Gastroesophageal sphincter (tissue), 4 donors: Measurements from ENCODE around the gene DNM3. TPM values are rescaled to one million over a fixed set of nuclear protein-coding genes. Genes with fewer than 3 reads are reported as not detected.
A peak's percentile ranks its signal among the peaks of the same experiment; 100 is the strongest.

Experiments
- ATAC-seq: fragments of 150-250 bp; one replicate; pipeline ENCODE4 v1.9.1; 2016; ENCODE audit warnings: mild to moderate bottlenecking, moderate library complexity
- H3K27ac ChIP-seq, 4 donors: fragments of 200-600 bp; sonication (generic) in 3 of 4; 1 replicate in 3 of 4; 2 replicates in 1 of 4; pipeline ENCODE4 v1.5.1; 2016 to 2019
- H3K27me3 ChIP-seq: fragments of 200-600 bp; sonication (generic); one replicate; pipeline ENCODE4 v1.5.1; 2019
- H3K36me3 ChIP-seq, 2 donors: fragments of 200-600 bp; sonication (generic); one replicate each; pipeline ENCODE4 v1.5.1; 2019; ENCODE audit warnings: control low read depth in 1 of 2
- H3K4me1 ChIP-seq, 3 donors: fragments of 200-600 bp; sonication (generic); 1 replicate in 2 of 3; 2 replicates in 1 of 3; pipeline ENCODE4 v1.5.1; 2016 to 2019; ENCODE audit warnings: control low read depth in 2 of 3
- H3K4me3 ChIP-seq, 2 donors: fragments of 200-600 bp; sonication (generic); one replicate each; pipeline ENCODE4 v1.5.1; 2019; ENCODE audit warnings: mild to moderate bottlenecking in 1 of 2, moderate library complexity in 1 of 2
- H3K9me3 ChIP-seq, 3 donors: fragments of 200-600 bp; sonication (generic); one replicate each; pipeline ENCODE4 v1.5.1; 2017 to 2019; ENCODE audit warnings: control low read depth in 2 of 3
- CTCF ChIP-seq, 4 experiments: fragments of 200-600 bp in 2 of 4; fragments of 450-650 bp in 2 of 4; sonication (generic) in 1 of 4; IDR thresholded peaks; one replicate each; pipeline ENCODE4 v1.5.1; 2017 to 2019; ENCODE audit warnings: antibody characterized with exemption in 4 of 4, mild to moderate bottlenecking in 2 of 4, moderate library complexity in 2 of 4
- EP300 ChIP-seq: sonication (generic); formaldehyde crosslinking; IDR thresholded peaks from one replicate; pipeline ENCODE4 v1.6.1; 2017; ENCODE audit warnings: antibody characterized with exemption, mild to moderate bottlenecking
- POLR2A ChIP-seq, 2 donors: fragments of 450-650 bp; IDR thresholded peaks; one replicate each; pipeline ENCODE4 v1.6.1; 2017; ENCODE audit warnings: antibody characterized with exemption in 2 of 2, mild to moderate bottlenecking in 2 of 2, moderate library complexity in 1 of 2
- POLR2AphosphoS5 ChIP-seq: sonication (generic); formaldehyde crosslinking; IDR thresholded peaks from one replicate; pipeline ENCODE4 v1.6.1; 2017; ENCODE audit warnings: antibody characterized with exemption
- WGBS, 2 donors: methylation state at CpG; one replicate each; pipeline ENCODE4 v1.1.5; 2018; ENCODE audit warnings: low coverage in 1 of 2; 5-methylcytosine and 5-hydroxymethylcytosine counted together
- total RNA-seq, 4 donors: library from RNA; depleted of rRNA; stranded (reverse); fragments of >200 nt; gene quantifications; one replicate each; pipeline ENCODE4 v1.1.0, GENCODE V29; 2016

Gene DNM3
- total RNA-seq, 4 donors from 2014 or later = 1.9 to 5.0 (median 3.9) TPM

DNA sequence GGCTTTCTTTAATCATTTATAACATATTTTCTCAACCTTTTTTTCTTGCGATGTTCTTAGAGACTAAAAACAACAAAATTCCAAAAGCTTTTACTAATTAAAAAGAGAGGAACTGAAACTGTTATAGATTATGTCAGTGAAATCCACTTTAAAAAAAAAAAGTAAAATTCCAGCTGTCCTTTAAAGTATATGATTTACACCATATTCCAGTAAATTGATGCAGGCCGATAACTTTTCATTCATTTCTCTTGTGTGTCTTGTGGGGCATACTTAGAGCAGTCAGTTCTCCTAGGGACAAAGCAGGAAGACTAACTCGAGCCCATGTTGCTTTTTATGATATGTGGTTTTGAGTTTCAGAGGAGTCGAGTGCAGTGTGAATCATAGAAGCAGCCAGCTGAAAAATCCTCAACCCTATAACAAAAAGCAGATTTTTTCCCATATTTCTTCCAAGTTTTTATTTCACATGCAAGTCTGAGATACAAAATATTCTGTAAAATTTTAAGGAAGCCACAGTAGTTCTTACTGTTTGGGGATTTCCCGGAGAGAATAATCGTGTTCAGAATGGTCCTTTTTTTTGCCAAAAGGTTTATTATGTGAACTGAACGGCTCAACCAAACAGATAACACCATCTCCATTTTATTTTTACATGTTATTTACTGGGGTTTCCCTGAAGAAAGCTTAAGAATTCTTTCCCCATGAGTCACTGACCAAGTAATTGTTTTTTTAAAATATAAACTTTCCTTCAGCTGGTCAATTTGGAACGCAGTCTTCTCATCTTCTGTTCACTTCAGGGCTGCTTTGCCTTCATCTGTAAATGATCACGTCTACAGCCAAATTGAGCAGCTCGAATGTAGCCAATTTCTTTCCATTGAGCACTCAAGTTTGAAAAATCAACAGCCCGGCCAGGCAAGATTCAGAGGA is 502.2 kb downstream of the DNM3 start:
- peaks cover 8 to 27% (median 13%) of the 10 kb centered on the region in 3 donors for H3K4me1 ChIP-seq
- ATAC-seq = no peak
- peak overlapping the region; percentile 58 to 71 (median 68) for H3K27ac ChIP-seq
- H3K27me3 ChIP-seq = no peaks in the 10 kb centered on the region
- H3K36me3 ChIP-seq = no peaks in the 10 kb centered on the region
- no peak for TF ChIP-seq CTCF (IDR thresholded peaks at IDR 0.05)
- no peak for TF ChIP-seq POLR2AphosphoS5
- TF ChIP-seq POLR2A (IDR thresholded peaks at IDR 0.05) = no peak
- TF ChIP-seq EP300 = no peak
- H3K4me3 ChIP-seq = no peak overlapping the region
- WGBS, 2 donors = 10 to 14% methylated on average over 11 of the region's 11 CpGs
- peaks cover 0 to 5% (median 0%) of the 10 kb centered on the region in 3 donors for H3K9me3 ChIP-seq

DNA sequence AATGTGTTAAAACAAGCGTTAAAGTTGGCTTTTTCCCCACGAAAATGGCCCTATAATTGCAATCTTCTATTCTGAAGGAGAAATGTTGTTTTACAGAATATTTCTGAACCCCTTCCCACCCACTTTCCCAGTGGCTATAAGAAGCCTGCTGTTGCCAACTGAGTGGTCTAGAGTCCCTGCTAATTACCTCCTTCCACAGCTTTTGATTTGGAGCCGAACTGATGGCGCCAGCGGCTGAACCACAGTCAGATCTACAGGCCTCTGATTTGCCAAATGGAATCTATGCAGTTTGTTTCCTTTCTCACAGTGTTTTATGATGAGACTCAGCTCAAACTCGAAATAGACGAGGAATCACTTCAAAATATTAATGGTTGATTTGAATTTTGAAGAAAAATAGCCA is 503.1 kb downstream of the DNM3 start:
- Histone ChIP-seq H3K4me1 (peaks cover 8 to 27% (median 13%) of the 10 kb centered on the region in 3 donors), H3K9me3 (peaks cover 0 to 5% (median 0%) of the 10 kb centered on the region in 3 donors), H3K27ac (peak overlapping the region; percentile 29 to 71 (median 64)), H3K36me3 (no peaks in the 10 kb centered on the region), H3K27me3 (no peaks in the 10 kb centered on the region), H3K4me3 (no peak overlapping the region)
- no peak for ATAC-seq
- WGBS, 2 donors = 82 to 84% methylated on average over 6 to 7 of the region's 7 CpGs
- TF ChIP-seq POLR2A (IDR thresholded peaks at IDR 0.05) (no peak), CTCF (IDR thresholded peaks at IDR 0.05) (no peak)

- ATAC-seq = no peak
- Histone ChIP-seq H3K36me3 (no peaks in the 10 kb centered on the region), H3K9me3 (peaks cover 0 to 5% (median 0%) of the 10 kb centered on the region in 3 donors), H3K27ac (peak overlapping the region in 1 of 4 donors; percentile 71), H3K4me1 (peaks cover 8 to 27% (median 13%) of the 10 kb centered on the region in 3 donors), H3K27me3 (no peaks in the 10 kb centered on the region), H3K4me3 (no peak overlapping the region)
- TF ChIP-seq EP300 (no peak), CTCF (IDR thresholded peaks at IDR 0.05) (no peak), POLR2A (IDR thresholded peaks at IDR 0.05) (no peak), POLR2AphosphoS5 (no peak)
- 46 to 75% methylated on average over 1 of the region's 1 CpG for WGBS, 2 donors
Observed at GRCh38 chr1:172345077-172345476, 503.8 kb downstream of the DNM3 start.

- Histone ChIP-seq H3K36me3 (no peaks in the 10 kb centered on the region), H3K27me3 (no peaks in the 10 kb centered on the region), H3K4me1 (peaks cover 14 to 42% (median 21%) of the 10 kb centered on the region in 3 donors), H3K9me3 (peaks cover 0 to 5% (median 0%) of the 10 kb centered on the region in 3 donors), H3K4me3 (no peak overlapping the region), H3K27ac (no peak overlapping the region)
- no peak for ATAC-seq
- 93 to 96% methylated on average over 3 of the region's 3 CpGs for WGBS, 2 donors
- TF ChIP-seq POLR2AphosphoS5 = no peak
- no peak for TF ChIP-seq CTCF (IDR thresholded peaks at IDR 0.05)
- no peak for TF ChIP-seq POLR2A (IDR thresholded peaks at IDR 0.05)
- TF ChIP-seq EP300 = no peak
Observed at GRCh38 chr1:172347416-172347815, 506.1 kb downstream of the DNM3 start.

GRCh38 chr1:172350856-172351255 is 509.6 kb downstream of the DNM3 start:
- Histone ChIP-seq H3K4me3 (no peak overlapping the region), H3K9me3 (peaks cover 0 to 5% (median 0%) of the 10 kb centered on the region in 3 donors), H3K4me1 (peaks cover 6 to 16% (median 8%) of the 10 kb centered on the region in 3 donors), H3K27ac (no peak overlapping the region), H3K27me3 (no peaks in the 10 kb centered on the region), H3K36me3 (no peaks in the 10 kb centered on the region)
- no peak for TF ChIP-seq EP300
- ATAC-seq = no peak
